ENCODE measurements around the gene DUSP28.

- TF ChIP-seq ZNF260 (CRISPR knock-in tag; IDR thresholded peaks at IDR 0.05; ENCODE audit: borderline replicate concordance, low read depth) (no peak), POLR2A (IDR thresholded peaks at IDR 0.05; ENCODE audit: insufficient read depth in 1 of 2, low read depth in 2 of 2, low read length in 2 of 2) (no peak), RNF2 (conservative IDR thresholded peaks at IDR 0.05; ENCODE audit: low read depth) (no peak), NR2C2 (CRISPR knock-in tag; IDR thresholded peaks at IDR 0.05; ENCODE audit: borderline replicate concordance) (no peak)
These were observed 28.0 kb upstream of the DUSP28 start for GRCh38 chr2:240532031-240532775.
